Esophagus squamous epithelium (tissue), 4 donors: ENCODE results near the gene HES5.

Experiments
- POLR2A ChIP-seq, 4 donors: fragments of 450-650 bp; IDR thresholded peaks; one replicate each; pipeline ENCODE4 v1.6.1; 2017; ENCODE audit warnings: antibody characterized with exemption in 4 of 4, mild to moderate bottlenecking in 4 of 4, moderate library complexity in 3 of 4
- TF ChIP-seq, protein P1 (sequence below), 6 experiments: fragments of 450-650 bp in 4 of 6; fragments of 200-600 bp in 2 of 6; sonication (generic) in 2 of 6; IDR thresholded peaks; one replicate each; pipeline ENCODE4 v1.5.1; 2016 to 2019; ENCODE audit warnings: antibody characterized with exemption in 6 of 6, mild to moderate bottlenecking in 4 of 6, moderate library complexity in 4 of 6

- no peak for TF ChIP-seq POLR2A (IDR thresholded peaks at IDR 0.05)
- TF ChIP-seq, protein P1, sequence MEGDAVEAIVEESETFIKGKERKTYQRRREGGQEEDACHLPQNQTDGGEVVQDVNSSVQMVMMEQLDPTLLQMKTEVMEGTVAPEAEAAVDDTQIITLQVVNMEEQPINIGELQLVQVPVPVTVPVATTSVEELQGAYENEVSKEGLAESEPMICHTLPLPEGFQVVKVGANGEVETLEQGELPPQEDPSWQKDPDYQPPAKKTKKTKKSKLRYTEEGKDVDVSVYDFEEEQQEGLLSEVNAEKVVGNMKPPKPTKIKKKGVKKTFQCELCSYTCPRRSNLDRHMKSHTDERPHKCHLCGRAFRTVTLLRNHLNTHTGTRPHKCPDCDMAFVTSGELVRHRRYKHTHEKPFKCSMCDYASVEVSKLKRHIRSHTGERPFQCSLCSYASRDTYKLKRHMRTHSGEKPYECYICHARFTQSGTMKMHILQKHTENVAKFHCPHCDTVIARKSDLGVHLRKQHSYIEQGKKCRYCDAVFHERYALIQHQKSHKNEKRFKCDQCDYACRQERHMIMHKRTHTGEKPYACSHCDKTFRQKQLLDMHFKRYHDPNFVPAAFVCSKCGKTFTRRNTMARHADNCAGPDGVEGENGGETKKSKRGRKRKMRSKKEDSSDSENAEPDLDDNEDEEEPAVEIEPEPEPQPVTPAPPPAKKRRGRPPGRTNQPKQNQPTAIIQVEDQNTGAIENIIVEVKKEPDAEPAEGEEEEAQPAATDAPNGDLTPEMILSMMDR (IDR thresholded peaks at IDR 0.05) = no peak
Measured at GRCh38 chr1:2559509-2560298, 29.6 kb upstream of the HES5 start.
